Progenitor cell of endocrine pancreas (in vitro differentiated cells): ENCODE measurements around the gene TRPM8. TPM values are rescaled to one million over a fixed set of nuclear protein-coding genes. Genes with fewer than 3 reads are reported as not detected.

Experiments used
- DNase-seq: peaks from one replicate; pipeline ENCODE4 v3.0.0; 2021; ENCODE audit warnings: low spot score; ENCODE audit not compliant: unreplicated experiment
- H3K27ac Mint-ChIP-seq: 2 replicates; pipeline ENCODE4 v1.8.0; 2021; ENCODE audit warnings: mild to moderate bottlenecking, moderate library complexity, mixed read lengths
- H3K27me3 Mint-ChIP-seq: 2 replicates; pipeline ENCODE4 v1.8.0; 2021; ENCODE audit warnings: mixed read lengths
- H3K36me3 Mint-ChIP-seq: 2 replicates; pipeline ENCODE4 v1.8.0; 2022; ENCODE audit warnings: mixed read lengths; ENCODE audit not compliant: insufficient read depth
- H3K4me1 Mint-ChIP-seq: 2 replicates; pipeline ENCODE4 v1.8.0; 2021; ENCODE audit warnings: low read depth, mixed read lengths
- H3K4me3 Mint-ChIP-seq: 2 replicates; pipeline ENCODE4 v1.8.0; 2021; ENCODE audit warnings: low read depth, mild to moderate bottlenecking, moderate library complexity, mixed read lengths
- H3K9me3 Mint-ChIP-seq: 2 replicates; pipeline ENCODE4 v1.8.0; 2021; ENCODE audit warnings: low read depth, mixed read lengths
- CTCF ChIP-seq: fragments of 200-600 bp; sonication (generic); IDR thresholded peaks from one replicate; pipeline ENCODE4 v1.5.0; 2021; ENCODE audit warnings: antibody characterized with exemption, mild to moderate bottlenecking; ENCODE audit not compliant: unreplicated experiment
- total RNA-seq: library from RNA; stranded (reverse); gene quantifications from 2 replicates; pipeline ENCODE4 v1.2.1, GENCODE V29; 2021

TRPM8 gene
- total RNA-seq, 1 donor from 2014 or later = not detected

GRCh38 chr2:233912691-233913423 lies 4.3 kb upstream of the TRPM8 start:
- Mint-ChIP-seq H3K36me3 (no peaks in the 10 kb centered on the region), H3K9me3 (no peaks in the 10 kb centered on the region), H3K4me3 (no peak overlapping the region), H3K27ac (no peak overlapping the region), H3K4me1 (no peaks in the 10 kb centered on the region), H3K27me3 (peaks cover 54% of the 10 kb centered on the region)
- peak; percentile 72 for DNase-seq
- no peak for TF ChIP-seq CTCF

- peak; percentile 23 for TF ChIP-seq CTCF
Observed at GRCh38 chr2:233915128-233915527, 2.0 kb upstream of the TRPM8 start.

GRCh38 chr2:233919319-233919718 lies 2.1 kb downstream of the TRPM8 start:
- H3K9me3 Mint-ChIP-seq = no peaks in the 10 kb centered on the region
- no peak overlapping the region for H3K4me3 Mint-ChIP-seq
- no peak for DNase-seq
- no peaks in the 10 kb centered on the region for H3K36me3 Mint-ChIP-seq
- no peak overlapping the region for H3K27ac Mint-ChIP-seq
- no peak for TF ChIP-seq CTCF
- H3K4me1 Mint-ChIP-seq = no peaks in the 10 kb centered on the region
- peaks cover 37% of the 10 kb centered on the region for H3K27me3 Mint-ChIP-seq

More at GRCh38 chr2:233915128-233915527, 2.0 kb upstream of the TRPM8 start:
- H3K4me3 Mint-ChIP-seq = no peak overlapping the region
- no peaks in the 10 kb centered on the region for H3K9me3 Mint-ChIP-seq
- H3K4me1 Mint-ChIP-seq = no peaks in the 10 kb centered on the region
- H3K36me3 Mint-ChIP-seq = no peaks in the 10 kb centered on the region
- no peak overlapping the region for H3K27ac Mint-ChIP-seq
- DNase-seq = no peak
- peaks cover 47% of the 10 kb centered on the region for H3K27me3 Mint-ChIP-seq

DNA sequence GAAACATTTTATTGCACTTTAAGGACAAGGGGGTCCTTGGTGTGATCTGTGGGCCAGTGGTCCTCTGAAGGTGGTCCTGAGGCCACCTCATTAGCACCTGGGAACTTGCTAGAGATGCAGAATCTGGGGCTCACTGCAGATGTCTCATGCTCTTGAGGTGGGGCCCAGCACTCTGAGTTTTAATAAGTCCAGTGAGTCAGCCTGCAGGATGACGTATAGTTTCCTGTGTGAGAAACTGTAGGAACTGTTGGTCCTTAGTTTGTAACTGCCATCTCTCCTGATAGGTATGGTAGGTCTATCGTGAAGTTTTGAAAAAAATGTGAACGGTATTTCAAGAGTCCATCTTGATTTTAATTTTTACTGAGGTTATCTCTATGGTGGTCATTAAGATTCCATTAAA lies 2.8 kb downstream of the TRPM8 start:
- Mint-ChIP-seq H3K27me3 (peaks cover 44% of the 10 kb centered on the region), H3K4me3 (no peak overlapping the region), H3K4me1 (no peaks in the 10 kb centered on the region), H3K27ac (no peak overlapping the region), H3K36me3 (no peaks in the 10 kb centered on the region), H3K9me3 (no peaks in the 10 kb centered on the region)
- no peak for TF ChIP-seq CTCF
- DNase-seq = no peak

- H3K36me3 Mint-ChIP-seq = no peaks in the 10 kb centered on the region
- H3K9me3 Mint-ChIP-seq = no peaks in the 10 kb centered on the region
- H3K27ac Mint-ChIP-seq = no peak overlapping the region
- TF ChIP-seq CTCF = no peak
- no peak overlapping the region for H3K4me3 Mint-ChIP-seq
- H3K4me1 Mint-ChIP-seq = no peaks in the 10 kb centered on the region
- DNase-seq = no peak
- H3K27me3 Mint-ChIP-seq = peaks cover 47% of the 10 kb centered on the region
Observed at GRCh38 chr2:233922471-233922870, 5.3 kb downstream of the TRPM8 start.
